Measurements from ENCODE around the gene FOXL1. TPM values are rescaled to one million over a fixed set of nuclear protein-coding genes. Genes with fewer than 3 reads are reported as not detected.
A peak's percentile ranks its signal among the peaks of the same experiment; 100 is the strongest.

The FOXL1 gene
- total and polyA plus RNA-seq, 2 of the 13 experiments (the other 11 are each of a cell fraction or from before 2014, with no cell fraction given): not detected

GRCh38 chr16:86575754-86576557, 2.4 kb upstream of the FOXL1 start:
- Histone ChIP-seq H3K27ac (ENCODE audit: extremely low read length, insufficient read depth, low read length) (no peak overlapping the region), H2AFZ (ENCODE audit: low read length) (no peak overlapping the region), H3K27me3 (ENCODE audit: control insufficient read depth in 1 of 2, insufficient read depth in 2 of 2, low read length in 2 of 2) (peaks cover 13 to 94% of the 10 kb centered on the region in 2 experiments), H3K79me2 (ENCODE audit: insufficient read depth, low read length) (no peaks in the 10 kb centered on the region), H4K20me1 (ENCODE audit: insufficient read depth, low read length) (peaks cover 3% of the 10 kb centered on the region; the same call in 1 of the 2 replicates), H3K4me2 (ENCODE audit: low read depth, low read length) (peak overlapping the region; percentile 57), H3K9me3 (ENCODE audit: low read length) (no peaks in the 10 kb centered on the region), H3K9ac (ENCODE audit: insufficient read depth, low read depth, low read length) (no peak overlapping the region), H3K4me1 (ENCODE audit: insufficient read depth, low read length) (peaks cover 9% of the 10 kb centered on the region), H3K4me3 (replicated peaks in 1 of 3; ENCODE audit: insufficient read depth in 1 of 3, low read depth in 2 of 3, low read length in 3 of 3) (peak overlapping the region in 2 of 3 experiments; percentile 4 to 44; a peak in 3 of 6 replicates), H3K36me3 (replicated peaks in 1 of 2; ENCODE audit: control insufficient read depth in 1 of 2, insufficient read depth in 2 of 2, low read length in 2 of 2) (no peaks in the 10 kb centered on the region)
- peak; percentile 63 for DNase-seq (ENCODE audit: low spot score)
- 10% methylated on average over 45 of the region's 54 CpGs for WGBS (ENCODE audit: low lambda C conversion rate)
- ChIA-PET POLR2A (no interaction called here), CTCF (ENCODE audit: low intra/inter-chr PET ratio, low total read pairs) (interaction anchor here (0.8 to 1.4 kb wide), 4 partner anchors 12 to 501 kb away, joined by 3 to 5 read pairs (median 4); no protein-coding TSS in a partner anchor)
- peak; percentile 94 for ATAC-seq
- peak; percentile 23 for FAIRE-seq
- no TSS peak for BruUV-seq (replicated peaks)
- intact Hi-C loops (cut with micrococcal nuclease; ENCODE audit: unreplicated experiment) (no loop called here), in situ Hi-C loops (cut with HindIII; ENCODE audit: extremely low pct_ligation_motif_present, low pct_unique_long_range_greater_than_20kb) (no loop called here)
- TF ChIP-seq, protein P1, sequence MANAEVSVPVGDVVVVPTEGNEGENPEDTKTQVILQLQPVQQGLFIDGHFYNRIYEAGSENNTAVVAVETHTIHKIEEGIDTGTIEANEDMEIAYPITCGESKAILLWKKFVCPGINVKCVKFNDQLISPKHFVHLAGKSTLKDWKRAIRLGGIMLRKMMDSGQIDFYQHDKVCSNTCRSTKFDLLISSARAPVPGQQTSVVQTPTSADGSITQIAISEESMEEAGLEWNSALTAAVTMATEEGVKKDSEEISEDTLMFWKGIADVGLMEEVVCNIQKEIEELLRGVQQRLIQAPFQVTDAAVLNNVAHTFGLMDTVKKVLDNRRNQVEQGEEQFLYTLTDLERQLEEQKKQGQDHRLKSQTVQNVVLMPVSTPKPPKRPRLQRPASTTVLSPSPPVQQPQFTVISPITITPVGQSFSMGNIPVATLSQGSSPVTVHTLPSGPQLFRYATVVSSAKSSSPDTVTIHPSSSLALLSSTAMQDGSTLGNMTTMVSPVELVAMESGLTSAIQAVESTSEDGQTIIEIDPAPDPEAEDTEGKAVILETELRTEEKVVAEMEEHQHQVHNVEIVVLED (CRISPR knock-in tag; IDR thresholded peaks at IDR 0.05; ENCODE audit: borderline replicate concordance): no peak
- TF ChIP-seq ELF4 (CRISPR knock-in tag; IDR thresholded peaks at IDR 0.05; ENCODE audit: borderline replicate concordance) (no peak), ZNF766 (CRISPR knock-in tag; IDR thresholded peaks at IDR 0.05; ENCODE audit: borderline replicate concordance) (0 out of 2 replicates have a peak, but pooled peaks have one; percentile 58), SNAPC2 (CRISPR knock-in tag; IDR thresholded peaks at IDR 0.05) (peak; percentile 20; the same call in 1 of the 2 replicates), EZH2 (conservative IDR thresholded peaks at IDR 0.05; ENCODE audit: low read depth, low read length) (peak; percentile 69; the same call in 1 of the 2 replicates), ZNF878 (CRISPR knock-in tag; IDR thresholded peaks at IDR 0.05) (0 out of 2 replicates have a peak, but pooled peaks have one; percentile 50), SALL2 (CRISPR knock-in tag; IDR thresholded peaks at IDR 0.05) (0 out of 2 replicates have a peak, but pooled peaks have one; percentile 35), HNRNPLL (IDR thresholded peaks at IDR 0.05; ENCODE audit: low read depth, low read length, poor library complexity, severe bottlenecking) (peak; percentile 16), HOXD1 (CRISPR knock-in tag; IDR thresholded peaks at IDR 0.05) (peak; percentile 85), SMAD3 (CRISPR knock-in tag; IDR thresholded peaks at IDR 0.05) (0 out of 2 replicates have a peak, but pooled peaks have one; percentile 18), ZNF546 (CRISPR knock-in tag; conservative IDR thresholded peaks at IDR 0.05) (no peak), FOSL1 (CRISPR knock-in tag; IDR thresholded peaks at IDR 0.05; ENCODE audit: borderline replicate concordance) (no peak), HOXA5 (CRISPR knock-in tag; IDR thresholded peaks at IDR 0.05) (peak; percentile 82), MAF1 (CRISPR knock-in tag; IDR thresholded peaks at IDR 0.05; ENCODE audit: borderline replicate concordance) (no peak), ZSCAN20 (CRISPR knock-in tag; IDR thresholded peaks at IDR 0.05; ENCODE audit: borderline replicate concordance) (0 out of 2 replicates have a peak, but pooled peaks have one; percentile 21), PAWR (CRISPR knock-in tag; IDR thresholded peaks at IDR 0.05; ENCODE audit: borderline replicate concordance) (no peak), NR2F1 (CRISPR knock-in tag; IDR thresholded peaks at IDR 0.05) (no peak), STAG1 (CRISPR knock-in tag; IDR thresholded peaks at IDR 0.05) (peak; percentile 71), EHMT2 (IDR thresholded peaks at IDR 0.05; ENCODE audit: borderline replicate concordance, low read depth, low read length) (no peak), PATZ1 (CRISPR knock-in tag; IDR thresholded peaks at IDR 0.05) (peak; percentile 55), XRCC5 (optimal IDR thresholded peaks at IDR 0.05; ENCODE audit: low read length) (peak; percentile 88)
